CD4-positive, CD25-positive, alpha-beta regulatory T cell (primary cell): Measurements from ENCODE around the gene RBP3. TPM values are rescaled to one million over a fixed set of nuclear protein-coding genes. Genes with fewer than 3 reads are reported as not detected.

Experiments
- polyA plus RNA-seq, 4 donors: library from polyadenylated mRNA; unstranded; fragments of 300-500 nt; fragmentation: Illumina TruSeq; gene quantifications; one replicate each; pipeline ENCODE4 v1.2.3, GENCODE V29; 2021
- total RNA-seq: library from RNA; stranded (reverse); gene quantifications from one replicate; pipeline ENCODE4 v1.2.3, GENCODE V29; 2022

The RBP3 gene
- total and polyA plus RNA-seq, 5 donors from 2014 or later, result not detected

Other genes starting within 250 kb of the RBP3 start
- gene GDF10, start 48.2 kb upstream of the RBP3 start, total RNA-seq, result not detected
- gene GDF10, start 48.2 kb upstream of the RBP3 start, polyA plus RNA-seq, result not detected
- not detected for gene GDF2, start 25.9 kb upstream of the RBP3 start, total RNA-seq
- gene GDF2, start 25.9 kb upstream of the RBP3 start, polyA plus RNA-seq, result not detected
- gene ZNF488, start 35.9 kb downstream of the RBP3 start, total RNA-seq, result not detected
- not detected for gene ZNF488, start 35.9 kb downstream of the RBP3 start, polyA plus RNA-seq
- gene ANXA8, start 135.8 kb downstream of the RBP3 start, total RNA-seq, result not detected
- gene ANXA8, start 135.8 kb downstream of the RBP3 start, polyA plus RNA-seq, result not detected
- gene FAM25G, start 143.3 kb downstream of the RBP3 start, total RNA-seq, result not detected
- not detected for gene FAM25G, start 143.3 kb downstream of the RBP3 start, polyA plus RNA-seq
- gene AGAP9, start 175.3 kb downstream of the RBP3 start, total RNA-seq, result 8.0 TPM
- under 1 TPM in 2 of 4 donors, not detected in 2; 0.07 to 0.46 TPM for gene AGAP9, start 175.3 kb downstream of the RBP3 start, polyA plus RNA-seq